GM21717 (cell line): ENCODE measurements around the gene TGFBI.
"Not testable (repeated sequence)": the region's sequence is repeated elsewhere in the genome, so short reads cannot be mapped to it uniquely, and the experiment has no call there.

Experiments used
- ATAC-seq: cut with Tn5 transposase; IDR thresholded peaks from one replicate; pipeline ENCODE4 v1.9.1; 2021; ENCODE audit warnings: mild to moderate bottlenecking, moderate library complexity; ENCODE audit not compliant: unreplicated experiment

Gene TGFBI

DNA sequence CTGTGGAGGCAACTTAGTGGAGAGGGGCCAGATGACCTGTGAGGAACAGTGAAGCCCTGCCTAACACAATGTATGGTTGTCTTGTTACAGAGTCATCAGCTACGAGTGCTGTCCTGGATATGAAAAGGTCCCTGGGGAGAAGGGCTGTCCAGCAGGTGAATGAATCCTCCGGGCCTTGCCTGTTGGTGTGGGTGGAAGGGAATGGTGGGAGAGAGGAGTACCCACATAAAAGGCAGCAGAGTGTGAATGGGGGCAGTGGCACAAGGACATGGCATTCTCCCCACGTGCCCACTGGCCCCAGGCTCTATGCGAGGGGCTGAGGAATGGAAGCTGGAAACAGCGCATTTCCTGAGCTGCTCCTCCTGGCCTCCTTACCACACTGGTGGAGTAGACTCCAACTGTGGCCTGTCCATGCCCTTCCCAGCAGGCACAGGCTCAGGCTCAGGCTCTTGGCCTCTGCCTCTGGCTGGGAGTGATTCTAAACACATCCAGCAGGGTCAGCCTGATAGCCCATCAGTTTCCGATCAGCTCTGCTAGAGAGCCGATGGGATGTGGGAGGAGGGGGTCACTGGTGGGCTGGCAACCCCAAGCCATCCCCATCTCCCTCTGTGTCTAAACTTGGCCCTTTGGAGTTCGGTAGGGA is 15.3 kb downstream of the TGFBI start:
- no peak for ATAC-seq

DNA sequence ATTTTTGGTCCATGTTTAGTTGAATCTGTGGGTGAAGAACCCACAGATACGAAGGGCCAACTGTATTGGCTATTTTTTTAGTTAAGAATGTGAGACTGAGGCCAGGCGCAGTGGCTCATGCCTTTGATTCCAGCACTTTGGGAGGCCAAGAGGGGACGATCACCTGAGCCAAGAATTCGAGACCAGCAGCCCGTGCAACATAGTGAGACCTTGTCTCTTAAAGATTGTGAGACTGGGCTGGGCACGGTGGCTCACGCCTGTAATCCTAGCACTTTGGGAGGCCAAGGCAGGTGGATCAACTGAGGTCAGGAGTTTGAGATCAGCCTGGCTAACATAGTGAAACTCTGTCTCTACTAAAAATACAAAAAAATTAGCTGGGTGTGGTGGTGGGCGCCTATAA is 16.2 kb downstream of the TGFBI start:
- not testable (repeated sequence) for ATAC-seq

DNA sequence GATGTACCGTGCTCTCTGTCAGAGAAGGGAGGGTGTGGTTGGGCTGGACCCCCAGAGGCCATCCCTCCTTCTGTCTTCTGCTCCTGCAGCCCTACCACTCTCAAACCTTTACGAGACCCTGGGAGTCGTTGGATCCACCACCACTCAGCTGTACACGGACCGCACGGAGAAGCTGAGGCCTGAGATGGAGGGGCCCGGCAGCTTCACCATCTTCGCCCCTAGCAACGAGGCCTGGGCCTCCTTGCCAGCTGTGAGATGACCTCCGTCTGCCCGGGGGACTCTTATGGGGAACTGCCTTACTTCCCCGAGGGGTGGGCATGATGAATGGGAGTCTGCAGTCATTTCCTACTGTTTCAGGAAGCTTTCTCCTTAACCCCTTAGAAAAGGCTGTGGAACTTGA is 17.5 kb downstream of the TGFBI start:
- no peak for ATAC-seq

DNA sequence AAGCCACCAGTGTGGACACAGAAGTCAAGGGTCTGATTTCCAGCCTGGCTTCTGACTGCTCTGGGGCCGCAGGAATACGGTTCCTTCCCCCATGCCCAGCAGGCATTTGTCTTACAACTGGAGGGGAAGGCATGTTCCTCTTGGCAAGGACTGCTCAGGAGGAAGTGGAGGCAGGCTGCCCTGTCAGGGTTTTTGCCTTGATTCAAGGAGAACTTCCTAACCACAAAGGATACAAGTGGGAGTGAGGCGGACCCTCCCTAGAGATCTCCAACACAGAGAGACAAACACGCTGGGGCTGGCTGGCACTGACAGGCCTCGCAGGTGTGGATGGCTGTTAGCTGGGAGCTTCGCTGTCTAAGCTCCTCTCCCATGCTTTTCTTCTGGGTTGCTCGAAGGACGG is 19.1 kb downstream of the TGFBI start:
- no peak for ATAC-seq

DNA sequence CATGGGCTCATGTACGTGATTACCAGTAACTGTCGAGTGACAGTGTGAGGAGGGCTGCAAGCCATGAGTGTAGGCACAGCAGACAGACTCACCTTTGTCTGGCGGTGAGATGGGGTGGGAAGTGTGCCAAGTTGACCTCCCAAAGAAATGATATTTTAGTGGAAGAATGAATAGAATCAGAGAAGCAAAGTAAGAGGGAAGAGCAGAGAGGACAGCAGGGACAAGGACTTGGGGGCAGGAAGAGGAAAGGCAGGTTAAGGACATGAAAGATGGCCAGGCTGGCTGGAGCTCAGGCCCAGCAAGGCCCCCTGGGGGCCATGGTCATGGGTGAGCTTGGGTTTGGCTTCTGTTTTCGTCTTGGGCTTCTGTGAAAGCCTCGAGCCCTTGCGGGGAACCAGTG is 20.2 kb downstream of the TGFBI start:
- ATAC-seq = no peak

DNA sequence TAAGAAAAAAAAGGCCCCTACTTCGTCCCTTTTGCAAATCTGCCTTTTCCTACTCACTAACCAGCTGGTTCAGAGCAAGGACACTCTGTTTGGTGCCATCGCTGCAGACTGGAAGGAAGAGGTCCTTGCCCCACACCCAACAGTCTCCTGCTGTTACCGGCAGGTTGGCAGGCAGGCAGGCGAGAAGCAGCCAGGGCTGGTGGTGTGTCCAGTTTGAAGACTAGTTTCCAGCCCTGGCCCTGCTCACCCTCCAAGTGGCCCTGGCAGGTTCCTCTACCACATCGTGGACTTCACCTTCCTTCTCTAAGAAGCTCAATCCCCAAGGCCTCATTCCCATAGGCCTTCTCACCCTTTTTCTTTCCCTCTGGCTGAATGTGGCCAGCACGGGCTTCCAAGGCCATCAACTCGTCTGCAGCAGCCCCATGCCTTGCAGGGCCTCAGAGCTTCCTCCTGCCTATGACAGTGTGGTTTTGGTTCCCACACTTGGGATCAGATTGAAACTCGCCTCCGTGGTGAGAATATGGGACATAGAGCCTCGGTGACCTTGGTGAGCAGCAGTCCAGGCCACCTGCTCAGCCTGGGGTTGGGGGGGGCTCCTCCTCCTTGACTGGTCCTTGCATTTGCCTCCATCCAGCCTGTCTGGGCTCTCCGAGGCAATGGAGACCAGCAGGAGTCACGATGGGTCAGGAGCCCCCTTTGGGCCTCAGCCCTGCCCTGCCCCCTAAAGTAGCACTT is 22.9 kb downstream of the TGFBI start:
- no peak for ATAC-seq

DNA sequence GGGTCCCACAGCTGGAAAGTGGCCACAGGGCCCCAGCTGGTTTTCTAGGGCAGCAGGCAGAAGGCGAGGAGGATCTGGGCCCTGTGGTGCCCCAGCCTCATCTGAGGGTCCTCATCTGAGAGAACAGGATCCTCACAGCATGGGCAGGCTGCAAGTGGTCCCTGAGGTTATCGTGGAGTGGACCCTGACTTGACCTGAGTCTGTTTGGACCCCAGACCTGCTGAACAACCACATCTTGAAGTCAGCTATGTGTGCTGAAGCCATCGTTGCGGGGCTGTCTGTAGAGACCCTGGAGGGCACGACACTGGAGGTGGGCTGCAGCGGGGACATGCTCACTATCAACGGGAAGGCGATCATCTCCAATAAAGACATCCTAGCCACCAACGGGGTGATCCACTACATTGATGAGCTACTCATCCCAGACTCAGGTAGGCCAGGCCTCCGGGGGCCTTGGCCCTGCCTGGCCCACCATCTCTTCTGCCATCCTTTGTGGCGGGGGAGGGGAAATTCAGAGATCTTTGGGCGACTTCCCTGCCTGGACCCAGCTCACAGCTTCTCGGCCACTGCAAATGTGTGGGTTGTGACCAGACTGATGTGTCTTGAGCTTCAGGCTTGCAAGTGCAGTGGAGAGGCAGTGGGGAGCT is 24.0 kb downstream of the TGFBI start:
- ATAC-seq = no peak

DNA sequence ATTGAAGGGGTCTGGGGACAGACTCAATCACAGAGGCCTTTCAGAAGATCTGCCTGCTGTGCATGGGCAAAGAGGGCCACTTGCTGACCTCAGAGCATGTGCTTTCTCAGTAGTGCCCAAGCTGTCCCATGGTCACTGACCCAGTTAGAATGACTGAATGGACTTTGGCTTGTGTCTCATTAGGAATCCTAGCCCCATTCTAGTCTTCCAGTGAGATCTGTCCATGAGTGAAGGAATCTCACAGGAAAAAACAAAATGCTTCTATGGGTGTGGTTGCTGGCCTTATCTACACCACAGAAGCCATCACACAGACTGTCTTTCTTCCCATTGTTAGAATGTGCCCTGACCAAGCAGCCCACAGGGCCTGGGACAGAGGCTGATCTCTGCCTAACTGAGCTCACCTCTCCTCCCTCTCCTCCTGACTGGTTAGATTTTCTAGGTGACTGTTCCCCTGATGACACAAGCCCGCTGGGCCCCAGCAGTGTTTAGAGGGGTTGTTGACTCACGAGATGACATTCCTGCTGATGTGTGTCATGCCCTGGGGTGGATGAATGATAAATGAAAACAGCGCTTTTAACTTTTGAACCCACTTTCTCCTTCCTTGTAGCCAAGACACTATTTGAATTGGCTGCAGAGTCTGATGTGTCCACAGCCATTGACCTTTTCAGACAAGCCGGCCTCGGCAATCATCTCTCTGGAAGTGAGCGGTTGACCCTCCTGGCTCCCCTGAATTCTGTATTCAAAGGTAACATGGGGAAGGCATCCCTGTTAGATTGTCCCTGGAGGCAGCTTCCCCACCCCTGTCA is 24.8 kb downstream of the TGFBI start:
- no peak for ATAC-seq

DNA sequence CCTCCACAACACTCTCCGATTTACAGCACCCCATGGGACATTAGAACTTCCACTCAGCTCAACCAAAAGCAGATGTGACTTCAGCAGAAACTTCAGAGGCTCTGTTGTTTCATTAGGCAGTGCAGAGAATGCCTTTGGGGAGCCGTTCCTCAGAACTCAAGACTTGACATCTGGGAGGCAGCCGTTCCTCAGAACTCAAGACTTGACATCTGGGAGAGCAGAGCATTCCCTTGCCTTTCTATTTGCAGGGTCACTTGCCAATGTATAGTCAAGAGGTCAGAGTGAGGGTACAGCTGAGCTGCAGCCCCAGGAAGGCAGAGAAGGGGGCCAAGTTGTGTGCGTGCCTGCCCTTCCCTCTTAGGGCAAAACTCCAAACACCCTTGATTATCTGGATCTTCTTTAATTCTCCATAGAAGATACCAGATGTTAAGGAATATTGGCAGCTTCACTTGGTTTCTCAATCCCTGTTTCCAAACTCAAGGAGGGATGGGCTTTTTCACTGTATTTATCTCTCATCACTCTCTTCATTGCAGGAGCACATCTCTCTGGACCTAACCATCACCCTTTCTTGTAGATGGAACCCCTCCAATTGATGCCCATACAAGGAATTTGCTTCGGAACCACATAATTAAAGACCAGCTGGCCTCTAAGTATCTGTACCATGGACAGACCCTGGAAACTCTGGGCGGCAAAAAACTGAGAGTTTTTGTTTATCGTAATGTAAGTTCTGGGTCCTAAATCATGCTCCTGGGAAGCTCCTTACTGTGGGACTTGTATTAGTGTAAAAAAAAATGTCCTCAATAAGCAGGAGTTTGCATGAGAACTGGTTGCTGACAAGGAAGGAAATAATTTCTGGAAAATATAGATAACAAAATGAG is 25.6 kb downstream of the TGFBI start:
- ATAC-seq = no peak

DNA sequence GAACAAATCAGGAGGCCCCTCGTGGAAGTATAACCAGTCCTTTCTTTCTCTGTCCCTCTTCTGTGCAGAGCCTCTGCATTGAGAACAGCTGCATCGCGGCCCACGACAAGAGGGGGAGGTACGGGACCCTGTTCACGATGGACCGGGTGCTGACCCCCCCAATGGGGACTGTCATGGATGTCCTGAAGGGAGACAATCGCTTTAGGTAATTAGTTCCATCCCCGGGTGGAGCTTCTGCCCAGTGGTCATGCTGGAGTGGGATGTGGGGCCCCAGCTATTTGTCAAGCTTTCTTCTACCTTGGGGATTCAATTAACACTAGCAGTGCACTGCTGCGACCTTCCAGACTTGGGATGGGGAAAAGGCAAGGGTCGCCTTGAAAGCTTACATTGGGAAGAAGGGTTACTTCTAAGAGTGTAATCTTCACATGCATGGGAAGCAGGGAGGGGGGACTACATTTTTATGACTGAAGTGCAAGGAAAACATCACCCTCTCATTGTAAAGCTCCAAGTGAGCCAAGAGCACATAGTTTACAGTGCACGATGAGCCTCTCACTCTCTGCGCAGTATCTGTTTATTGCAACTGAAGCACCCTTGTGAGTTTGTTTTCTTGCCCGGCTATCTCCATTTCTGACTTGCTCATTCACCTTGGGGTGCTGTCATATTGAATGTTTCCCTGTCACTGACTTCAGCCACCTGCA is 27.0 kb downstream of the TGFBI start:
- ATAC-seq = no peak

DNA sequence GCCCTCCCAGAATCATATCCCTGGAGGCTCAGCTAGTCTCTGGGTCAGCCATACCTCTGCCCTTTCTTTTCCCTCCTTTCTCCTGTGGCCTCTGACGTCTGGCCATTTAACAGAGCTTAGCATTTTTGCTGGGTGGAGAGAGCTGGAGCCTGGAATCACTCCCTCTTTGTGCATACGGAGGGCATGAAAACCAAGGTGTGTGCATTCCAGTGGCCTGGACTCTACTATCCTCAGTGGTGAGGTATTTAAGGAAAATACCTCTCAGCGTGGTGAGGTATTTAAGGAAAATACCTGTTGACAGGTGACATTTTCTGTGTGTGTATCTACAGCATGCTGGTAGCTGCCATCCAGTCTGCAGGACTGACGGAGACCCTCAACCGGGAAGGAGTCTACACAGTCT is 27.5 kb downstream of the TGFBI start:
- ATAC-seq = no peak

DNA sequence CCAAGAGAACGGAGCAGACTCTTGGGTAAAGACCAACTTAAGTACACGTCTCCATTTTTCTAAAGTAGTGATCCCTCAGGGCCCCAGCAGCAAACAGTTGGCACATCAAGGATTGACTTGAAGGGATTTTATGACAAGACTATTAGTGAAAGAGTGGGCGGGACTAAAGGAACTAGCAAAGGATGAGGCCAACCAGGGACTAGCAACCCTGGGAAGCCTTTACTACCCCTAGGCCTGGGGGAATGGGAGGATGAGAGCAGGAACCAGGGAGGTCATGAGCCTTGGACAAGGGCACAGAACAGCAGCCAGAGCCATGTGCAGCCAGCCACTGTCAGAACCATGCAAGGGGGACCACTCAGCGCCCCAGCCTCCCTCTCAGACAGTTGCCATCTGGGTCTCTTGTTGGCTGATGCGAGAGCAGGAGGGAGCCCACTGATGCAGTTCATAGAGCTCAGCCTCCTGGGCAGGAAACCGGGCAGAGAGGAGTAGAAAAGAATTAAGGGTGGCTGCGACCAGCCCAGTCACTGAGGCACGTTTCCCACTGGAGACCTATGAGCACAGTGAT is 28.1 kb downstream of the TGFBI start:
- no peak for ATAC-seq

DNA sequence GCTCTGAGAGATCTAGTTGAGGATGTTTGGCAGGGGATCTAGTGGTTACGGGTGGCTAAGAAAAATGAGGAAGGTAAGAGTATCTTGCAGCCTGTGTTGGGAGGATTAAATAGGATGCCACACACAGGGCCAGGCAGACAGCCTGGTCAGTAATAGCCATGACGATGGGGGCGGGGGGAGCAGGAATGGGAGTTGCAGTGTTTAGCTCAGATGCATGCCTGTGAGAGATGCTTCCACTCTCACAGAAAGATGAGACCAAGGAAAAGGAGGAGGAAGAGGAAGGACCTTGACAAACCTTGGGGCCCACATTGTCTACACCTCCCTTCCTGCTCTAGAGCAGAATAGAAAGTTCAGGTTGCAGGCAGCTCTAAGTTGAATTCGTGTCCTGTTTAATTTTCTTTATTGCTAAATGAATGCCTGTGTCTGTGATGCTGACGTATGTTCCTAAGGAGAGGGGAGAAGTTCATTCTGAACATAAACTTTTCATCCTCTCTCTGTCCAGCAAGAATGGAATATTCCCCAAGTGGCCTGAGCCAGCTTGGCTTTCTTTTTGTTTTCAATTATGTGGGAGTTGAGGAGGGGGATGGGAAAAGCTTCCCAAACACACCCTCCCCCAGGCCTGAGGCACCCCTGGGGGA is 28.7 kb downstream of the TGFBI start:
- no peak for ATAC-seq

DNA sequence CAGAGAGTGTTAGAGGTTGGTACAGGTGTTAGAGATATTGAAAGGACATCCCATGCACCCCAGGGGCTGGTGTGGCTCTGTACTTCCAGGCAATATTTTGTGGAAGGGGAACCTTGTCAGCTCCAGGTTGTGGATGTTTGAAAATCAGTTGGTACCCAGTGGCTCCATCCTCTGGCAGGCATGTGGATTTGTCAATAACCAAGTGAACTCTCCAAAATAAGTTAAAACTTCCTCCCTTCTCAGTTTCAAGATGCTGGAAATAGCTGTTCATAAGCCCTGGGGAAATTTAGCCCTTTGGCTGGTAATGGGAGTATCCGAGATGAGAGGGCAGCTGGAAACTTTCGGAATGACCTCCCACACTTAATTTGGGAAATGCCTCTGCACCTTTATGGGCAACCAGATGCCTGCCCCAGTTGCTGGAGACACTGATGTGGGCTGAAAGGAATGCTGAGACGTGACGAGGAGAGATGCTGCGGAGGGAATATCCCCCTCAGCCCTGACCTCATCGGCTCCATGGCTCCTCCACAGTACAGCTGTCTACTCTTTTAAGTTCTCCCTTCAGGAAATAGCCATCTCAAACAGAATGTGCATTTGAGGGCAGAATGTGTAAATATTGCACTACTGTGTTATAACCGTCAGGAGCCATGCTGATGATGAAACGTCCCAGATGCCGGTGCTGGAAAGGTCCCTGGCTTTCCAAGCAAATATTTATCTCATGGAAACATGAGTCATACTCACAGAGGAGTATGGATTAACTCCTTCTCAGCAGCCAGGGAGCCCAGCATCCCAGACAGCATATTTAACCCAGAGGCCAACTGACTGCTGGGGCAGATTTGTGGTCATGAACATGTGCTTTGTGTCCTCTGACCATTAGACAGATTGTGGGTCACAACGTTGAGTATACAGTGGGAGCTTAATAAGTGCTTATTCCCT is 29.5 kb downstream of the TGFBI start:
- ATAC-seq = no peak

DNA sequence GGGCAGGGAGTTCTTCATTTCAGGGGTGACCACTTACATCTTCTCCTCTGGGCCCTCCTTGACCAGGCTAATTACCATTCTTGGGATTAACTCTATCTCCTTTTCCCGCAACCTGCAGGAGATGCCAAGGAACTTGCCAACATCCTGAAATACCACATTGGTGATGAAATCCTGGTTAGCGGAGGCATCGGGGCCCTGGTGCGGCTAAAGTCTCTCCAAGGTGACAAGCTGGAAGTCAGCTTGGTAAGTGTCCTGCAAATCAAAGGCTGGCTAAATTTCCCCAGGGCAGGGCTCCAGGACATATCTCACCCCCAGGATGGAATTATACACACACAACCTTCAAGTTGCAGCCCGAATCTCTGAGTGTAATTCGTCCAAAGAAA is 30.2 kb downstream of the TGFBI start:
- ATAC-seq = no peak

DNA sequence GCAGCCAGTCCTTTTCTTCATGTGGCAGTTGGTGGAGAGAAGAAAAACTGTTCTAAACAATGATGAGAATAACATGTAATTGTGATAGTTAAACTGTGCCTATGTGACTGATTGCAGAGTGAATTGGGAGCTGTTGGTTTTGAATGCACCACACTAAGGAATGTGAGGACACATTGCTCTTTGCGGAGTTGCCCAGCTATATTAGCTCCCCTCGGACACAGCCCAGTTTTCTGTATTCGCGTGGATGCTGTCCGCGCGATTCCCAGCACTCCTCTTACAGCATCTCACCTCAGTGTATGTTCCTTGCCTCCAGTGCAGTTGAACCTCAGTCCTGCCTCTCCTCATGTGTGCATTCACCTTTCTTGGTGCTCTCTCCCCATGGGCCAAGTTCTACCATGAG is 32.2 kb downstream of the TGFBI start:
- no peak for ATAC-seq

DNA sequence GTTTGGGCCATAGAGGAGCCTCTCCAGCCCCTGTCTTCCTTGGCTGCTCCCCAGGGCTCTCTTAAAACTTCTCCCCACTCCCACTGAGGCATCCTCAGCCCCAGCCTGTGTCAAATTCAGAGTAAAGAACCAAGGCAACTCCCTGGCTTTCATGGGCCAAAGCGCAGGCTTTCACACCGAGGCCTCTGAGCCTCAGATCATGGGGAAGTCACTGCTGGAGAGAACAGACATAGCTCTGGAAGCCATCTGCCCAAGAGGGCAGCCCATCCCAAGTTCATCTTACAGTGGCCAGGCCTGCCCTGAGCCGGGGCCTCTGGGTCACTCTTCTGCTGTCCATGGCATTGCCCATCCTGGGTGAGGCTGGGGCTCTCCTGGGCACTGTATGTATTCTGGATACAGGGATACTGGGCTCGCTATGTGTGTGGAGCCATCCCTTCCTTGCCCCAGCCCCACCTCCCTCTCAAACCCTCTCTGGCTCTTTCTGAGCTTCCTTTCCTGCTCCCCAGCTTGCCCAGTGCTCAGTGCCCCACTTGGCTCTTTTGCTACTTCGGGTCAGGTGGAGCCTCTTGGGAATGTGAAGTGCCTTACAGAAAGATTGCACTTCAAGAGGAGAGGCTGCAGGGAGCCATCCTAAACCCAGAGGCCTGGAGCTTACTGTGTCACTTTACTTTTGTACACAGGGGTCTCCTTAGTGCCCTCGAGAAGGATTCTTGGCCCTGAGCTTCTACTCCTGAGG is 33.0 kb downstream of the TGFBI start:
- no peak for ATAC-seq
